NB4 (cell line): ENCODE results near the gene SP4.

Experiments
- MYC ChIP-seq: IDR thresholded peaks from 2 replicates; pipeline ENCODE4 v1.6.1; 2011; ENCODE audit warnings: low read depth, low read length
- POLR2A ChIP-seq: IDR thresholded peaks from 2 replicates; pipeline ENCODE4 v1.6.1; 2011; ENCODE audit warnings: mild to moderate bottlenecking; ENCODE audit not compliant: insufficient read length; ENCODE audit errors: extremely low read depth
- TF ChIP-seq, protein P1 (sequence below): IDR thresholded peaks from one replicate; pipeline ENCODE4 v1.5.1; 2012; ENCODE audit warnings: low read depth, low read length

DNA sequence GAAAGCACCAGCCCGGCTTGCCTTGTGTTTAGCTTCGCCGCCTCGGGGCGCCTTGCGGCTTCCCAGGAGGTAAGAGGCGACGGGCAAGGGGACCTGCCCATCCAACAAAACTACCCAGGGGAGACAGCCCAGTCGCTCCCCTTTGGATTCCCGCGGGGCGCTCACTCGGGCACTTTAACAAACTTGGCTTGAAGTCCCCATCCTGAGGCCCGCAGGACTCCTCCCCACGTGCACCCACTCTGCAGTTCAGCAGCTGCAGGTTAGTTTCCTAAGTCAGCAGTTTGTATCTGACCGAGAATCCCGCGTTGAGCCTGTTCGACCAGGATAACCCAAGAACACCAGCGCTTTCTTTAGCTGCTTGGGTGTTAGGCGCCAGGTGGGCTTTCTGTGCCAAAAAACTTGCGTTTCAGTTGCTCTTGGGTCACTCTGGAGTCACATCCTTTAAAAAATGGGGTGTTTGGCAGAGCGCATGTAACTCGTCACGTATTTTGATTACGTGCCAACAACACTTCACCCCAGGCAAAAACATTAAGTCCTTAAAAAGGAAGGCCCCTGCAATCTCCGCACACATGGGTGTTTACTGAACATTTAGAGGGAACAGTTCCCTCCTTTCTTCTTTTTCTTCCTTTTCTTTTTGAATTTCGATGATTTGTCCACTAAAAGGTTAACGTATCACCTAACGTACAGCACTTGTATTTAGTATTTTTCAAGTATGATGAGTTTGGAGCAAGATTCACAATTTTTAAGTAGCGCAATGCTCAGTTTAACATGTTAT, 115.8 kb downstream of the SP4 start:
- TF ChIP-seq, protein P1, sequence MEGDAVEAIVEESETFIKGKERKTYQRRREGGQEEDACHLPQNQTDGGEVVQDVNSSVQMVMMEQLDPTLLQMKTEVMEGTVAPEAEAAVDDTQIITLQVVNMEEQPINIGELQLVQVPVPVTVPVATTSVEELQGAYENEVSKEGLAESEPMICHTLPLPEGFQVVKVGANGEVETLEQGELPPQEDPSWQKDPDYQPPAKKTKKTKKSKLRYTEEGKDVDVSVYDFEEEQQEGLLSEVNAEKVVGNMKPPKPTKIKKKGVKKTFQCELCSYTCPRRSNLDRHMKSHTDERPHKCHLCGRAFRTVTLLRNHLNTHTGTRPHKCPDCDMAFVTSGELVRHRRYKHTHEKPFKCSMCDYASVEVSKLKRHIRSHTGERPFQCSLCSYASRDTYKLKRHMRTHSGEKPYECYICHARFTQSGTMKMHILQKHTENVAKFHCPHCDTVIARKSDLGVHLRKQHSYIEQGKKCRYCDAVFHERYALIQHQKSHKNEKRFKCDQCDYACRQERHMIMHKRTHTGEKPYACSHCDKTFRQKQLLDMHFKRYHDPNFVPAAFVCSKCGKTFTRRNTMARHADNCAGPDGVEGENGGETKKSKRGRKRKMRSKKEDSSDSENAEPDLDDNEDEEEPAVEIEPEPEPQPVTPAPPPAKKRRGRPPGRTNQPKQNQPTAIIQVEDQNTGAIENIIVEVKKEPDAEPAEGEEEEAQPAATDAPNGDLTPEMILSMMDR: no peak
- TF ChIP-seq POLR2A: no peak
- no peak for TF ChIP-seq MYC
